Upper lobe of left lung (tissue), 6 donors: ENCODE data around the gene SHANK3. TPM values are rescaled to one million over a fixed set of nuclear protein-coding genes. Genes with fewer than 3 reads are reported as not detected.
A peak's percentile ranks its signal among the peaks of the same experiment; 100 is the strongest.
"Not testable (repeated sequence)": the region's sequence is repeated elsewhere in the genome, so short reads cannot be mapped to it uniquely, and the experiment has no call there.

Experiments
- ATAC-seq, 2 donors: fragments of 200-7000 bp; cut with Tn5 transposase; one replicate each; pipeline ENCODE4 v1.9.1; 2022; ENCODE audit warnings: mild to moderate bottlenecking in 2 of 2, moderate library complexity in 2 of 2; ENCODE audit not compliant: low FRiP score in 2 of 2
- DNase-seq, 2 donors: peaks; one replicate each; pipeline ENCODE4 v3.0.0-alpha.2; 2019 to 2020
- H3K27ac ChIP-seq, 4 donors: fragments of 200-600 bp; sonication (generic); one replicate each; pipeline ENCODE4 v1.5.1; 2016 to 2019
- H3K27me3 ChIP-seq, 4 donors: fragments of 200-600 bp; sonication (generic); one replicate each; pipeline ENCODE4 v1.5.1; 2017 to 2019
- H3K36me3 ChIP-seq, 4 donors: fragments of 200-600 bp; sonication (generic); one replicate each; pipeline ENCODE4 v1.5.1; 2016 to 2019
- H3K4me1 ChIP-seq, 4 donors: fragments of 200-600 bp; sonication (generic); one replicate each; pipeline ENCODE4 v1.5.1; 2018 to 2019
- H3K4me3 ChIP-seq, 4 donors: fragments of 200-600 bp; sonication (generic); one replicate each; pipeline ENCODE4 v1.5.1; 2017 to 2019; ENCODE audit warnings: mild to moderate bottlenecking in 2 of 4, moderate library complexity in 1 of 4
- H3K9me3 ChIP-seq, 4 donors: fragments of 200-600 bp; sonication (generic); one replicate each; pipeline ENCODE4 v1.5.1; 2018 to 2019
- EP300 ChIP-seq, 4 donors: sonication (generic); formaldehyde crosslinking; IDR thresholded peaks; one replicate each; pipeline ENCODE4 v1.5.1; 2017; ENCODE audit warnings: antibody characterized with exemption in 4 of 4, control low read depth in 2 of 4
- POLR2A ChIP-seq, 4 donors: fragments of 450-650 bp; IDR thresholded peaks; one replicate each; pipeline ENCODE4 v1.5.1; 2016 to 2017; ENCODE audit warnings: antibody characterized with exemption in 4 of 4, mild to moderate bottlenecking in 2 of 4
- POLR2AphosphoS5 ChIP-seq, 2 donors: sonication (generic); formaldehyde crosslinking; IDR thresholded peaks; one replicate each; pipeline ENCODE4 v1.5.1; 2017; ENCODE audit warnings: antibody characterized with exemption in 2 of 2
- WGBS, 2 donors: methylation state at CpG; one replicate each; pipeline ENCODE4 v1.1.5; 2017 to 2018; 5-methylcytosine and 5-hydroxymethylcytosine counted together
- total RNA-seq, 6 donors: library from RNA; depleted of rRNA in 4 of 6; stranded (reverse); fragments of >200 nt in 4 of 6; gene quantifications; one replicate each; pipeline versions ENCODE4 v1.1.0 to v1.2.1, GENCODE V29; 2016 to 2021
- TF ChIP-seq, protein P1 (sequence below), 6 experiments: fragments of 450-650 bp in 4 of 6; fragments of 200-600 bp in 2 of 6; sonication (generic) in 2 of 6; IDR thresholded peaks; one replicate each; pipeline ENCODE4 v1.5.1; 2016 to 2019; ENCODE audit warnings: antibody characterized with exemption in 6 of 6
- donor health status: DM: no; HTN: no; CAD: no; lungs with moderate emphysema.
- donor health status: DM: no; HTN: yes; CAD: no; lungs with severe emphysema.

SHANK3 gene
- total RNA-seq, 6 donors from 2014 or later, result 16.6 to 105 (median 51.1) TPM

DNA sequence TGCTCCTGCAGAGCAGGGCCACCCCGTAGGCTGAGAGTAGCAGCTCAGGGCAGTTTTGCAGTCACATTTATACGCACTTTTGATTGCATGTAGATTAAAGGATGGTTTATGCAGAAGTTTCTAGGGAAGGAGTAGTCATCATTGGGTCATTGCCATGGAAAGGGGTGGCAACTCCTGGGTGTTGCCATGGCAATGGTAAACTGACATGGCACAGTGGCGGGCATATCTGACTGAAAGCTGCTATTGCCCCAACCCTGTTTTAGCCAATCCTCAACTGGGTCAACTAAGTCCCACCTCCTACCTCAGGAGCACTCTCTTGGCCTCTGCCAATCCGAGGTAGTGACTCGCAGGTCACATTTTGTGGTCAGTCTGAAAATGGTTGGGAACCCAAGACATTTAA, 42.2 kb upstream of the SHANK3 start:
- ATAC-seq (no peak), DNase-seq (no peak)
- H3K9me3 ChIP-seq, result no peaks in the 10 kb centered on the region
- H3K36me3 ChIP-seq, result peaks cover 0 to 13% (median 3%) of the 10 kb centered on the region in 4 donors
- WGBS, 2 donors, result 86 to 89% methylated on average over 5 of the region's 5 CpGs
- H3K27ac ChIP-seq, result no peak overlapping the region
- H3K4me3 ChIP-seq, result no peak overlapping the region
- peaks cover 8 to 22% (median 17%) of the 10 kb centered on the region in 4 donors for H3K4me1 ChIP-seq
- TF ChIP-seq POLR2A (IDR thresholded peaks at IDR 0.05), result no peak
- no peak for TF ChIP-seq EP300 (IDR thresholded peaks at IDR 0.05)
- no peak for TF ChIP-seq POLR2AphosphoS5 (IDR thresholded peaks at IDR 0.05)
- TF ChIP-seq, protein P1, sequence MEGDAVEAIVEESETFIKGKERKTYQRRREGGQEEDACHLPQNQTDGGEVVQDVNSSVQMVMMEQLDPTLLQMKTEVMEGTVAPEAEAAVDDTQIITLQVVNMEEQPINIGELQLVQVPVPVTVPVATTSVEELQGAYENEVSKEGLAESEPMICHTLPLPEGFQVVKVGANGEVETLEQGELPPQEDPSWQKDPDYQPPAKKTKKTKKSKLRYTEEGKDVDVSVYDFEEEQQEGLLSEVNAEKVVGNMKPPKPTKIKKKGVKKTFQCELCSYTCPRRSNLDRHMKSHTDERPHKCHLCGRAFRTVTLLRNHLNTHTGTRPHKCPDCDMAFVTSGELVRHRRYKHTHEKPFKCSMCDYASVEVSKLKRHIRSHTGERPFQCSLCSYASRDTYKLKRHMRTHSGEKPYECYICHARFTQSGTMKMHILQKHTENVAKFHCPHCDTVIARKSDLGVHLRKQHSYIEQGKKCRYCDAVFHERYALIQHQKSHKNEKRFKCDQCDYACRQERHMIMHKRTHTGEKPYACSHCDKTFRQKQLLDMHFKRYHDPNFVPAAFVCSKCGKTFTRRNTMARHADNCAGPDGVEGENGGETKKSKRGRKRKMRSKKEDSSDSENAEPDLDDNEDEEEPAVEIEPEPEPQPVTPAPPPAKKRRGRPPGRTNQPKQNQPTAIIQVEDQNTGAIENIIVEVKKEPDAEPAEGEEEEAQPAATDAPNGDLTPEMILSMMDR (IDR thresholded peaks at IDR 0.05), result no peak
- H3K27me3 ChIP-seq, result no peaks in the 10 kb centered on the region

DNA sequence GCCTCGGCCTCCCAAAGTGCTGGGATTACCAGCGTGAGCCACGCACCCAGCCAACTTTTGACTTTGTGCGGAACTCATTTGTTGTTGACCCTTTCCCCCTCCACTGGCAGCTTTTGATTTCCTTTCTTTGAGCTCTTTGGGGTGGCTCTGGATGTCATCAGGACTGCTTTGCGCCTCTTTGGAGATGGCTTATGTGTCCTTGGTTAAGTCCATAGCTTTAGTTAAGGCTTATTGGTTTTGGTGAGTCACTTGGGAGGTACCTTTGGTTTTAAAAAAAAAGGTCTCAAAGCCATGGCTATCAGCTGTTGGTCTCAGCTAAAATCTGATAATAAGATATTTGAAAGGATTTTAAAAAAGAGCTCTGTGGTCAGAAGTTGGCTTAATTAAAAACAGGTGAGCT, 39.5 kb upstream of the SHANK3 start:
- TF ChIP-seq POLR2A (IDR thresholded peaks at IDR 0.05) (no peak), EP300 (IDR thresholded peaks at IDR 0.05) (no peak), POLR2AphosphoS5 (IDR thresholded peaks at IDR 0.05) (no peak)
- TF ChIP-seq, protein P1 (IDR thresholded peaks at IDR 0.05), result no peak
- Histone ChIP-seq H3K36me3 (no peaks in the 10 kb centered on the region), H3K4me3 (no peak overlapping the region), H3K9me3 (no peaks in the 10 kb centered on the region), H3K27me3 (no peaks in the 10 kb centered on the region), H3K4me1 (peaks cover 0 to 8% (median 6%) of the 10 kb centered on the region in 4 donors), H3K27ac (no peak overlapping the region)
- 81 to 92% methylated on average over 5 of the region's 5 CpGs for WGBS, 2 donors
- ATAC-seq (no peak), DNase-seq (no peak)

DNA sequence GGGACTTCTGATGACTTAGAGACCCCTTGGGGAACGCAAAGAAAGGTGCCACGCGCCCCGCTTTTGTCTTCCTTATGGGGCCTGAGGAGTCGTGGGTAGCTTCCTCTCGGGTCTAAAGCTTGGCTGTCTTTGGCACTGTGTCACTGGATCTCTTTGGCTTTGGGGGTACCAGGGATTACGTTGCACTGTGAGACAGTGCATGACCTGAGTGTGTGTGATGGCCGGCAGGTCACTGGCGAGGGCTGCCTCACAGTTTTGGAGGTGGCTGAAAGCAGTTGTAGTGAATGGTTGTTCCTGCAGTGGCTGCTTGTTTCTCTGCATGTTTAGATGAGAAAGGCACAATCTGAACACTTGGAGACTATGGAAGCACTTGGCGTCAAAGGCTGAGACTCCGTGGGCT, 38.9 kb upstream of the SHANK3 start:
- peaks cover 0 to 3% (median 3%) of the 10 kb centered on the region in 4 donors for H3K4me1 ChIP-seq
- no peak overlapping the region for H3K4me3 ChIP-seq
- H3K9me3 ChIP-seq, result no peaks in the 10 kb centered on the region
- WGBS, 2 donors, result 93 to 100% methylated on average over 4 to 11 of the region's 11 CpGs
- no peak overlapping the region for H3K27ac ChIP-seq
- DNase-seq (no peak), ATAC-seq (no peak)
- no peaks in the 10 kb centered on the region for H3K36me3 ChIP-seq
- TF ChIP-seq EP300 (IDR thresholded peaks at IDR 0.05) (no peak), POLR2A (IDR thresholded peaks at IDR 0.05) (no peak), POLR2AphosphoS5 (IDR thresholded peaks at IDR 0.05) (no peak)
- TF ChIP-seq, protein P1 (IDR thresholded peaks at IDR 0.05), result no peak
- H3K27me3 ChIP-seq, result no peaks in the 10 kb centered on the region

DNA sequence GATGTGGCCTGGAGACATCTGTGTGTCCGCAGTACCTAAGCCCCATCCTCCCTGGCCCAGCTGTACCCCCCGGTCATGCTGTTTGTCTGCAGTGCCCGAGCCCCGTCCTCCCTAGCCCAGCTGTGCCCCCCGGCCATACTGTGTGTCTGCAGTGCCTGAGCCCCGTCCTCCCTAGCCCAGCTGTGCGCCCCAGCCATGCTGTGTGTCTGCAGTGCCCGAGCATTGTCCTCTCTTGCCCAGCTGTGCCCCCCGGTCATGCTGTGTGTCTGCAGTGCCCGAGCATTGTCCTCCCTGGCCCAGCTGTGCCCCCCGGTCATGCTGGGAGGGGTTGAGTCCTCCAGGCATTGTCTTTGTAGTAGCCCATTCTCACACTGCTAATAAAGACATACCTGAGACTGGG, 37.0 kb upstream of the SHANK3 start:
- Histone ChIP-seq H3K27ac (no peak overlapping the region), H3K36me3 (no peaks in the 10 kb centered on the region), H3K4me1 (peaks cover 0 to 4% (median 0%) of the 10 kb centered on the region in 4 donors), H3K4me3 (no peak overlapping the region), H3K27me3 (no peaks in the 10 kb centered on the region), H3K9me3 (no peaks in the 10 kb centered on the region)
- WGBS, 2 donors, result 95% methylated on average over 10 to 11 of the region's 11 CpGs
- DNase-seq (peak in 1 of 2 donors; percentile 45), ATAC-seq (no peak)
- TF ChIP-seq POLR2A (IDR thresholded peaks at IDR 0.05) (no peak), POLR2AphosphoS5 (IDR thresholded peaks at IDR 0.05) (no peak), EP300 (IDR thresholded peaks at IDR 0.05) (no peak)
- TF ChIP-seq, protein P1 (IDR thresholded peaks at IDR 0.05), result no peak

DNA sequence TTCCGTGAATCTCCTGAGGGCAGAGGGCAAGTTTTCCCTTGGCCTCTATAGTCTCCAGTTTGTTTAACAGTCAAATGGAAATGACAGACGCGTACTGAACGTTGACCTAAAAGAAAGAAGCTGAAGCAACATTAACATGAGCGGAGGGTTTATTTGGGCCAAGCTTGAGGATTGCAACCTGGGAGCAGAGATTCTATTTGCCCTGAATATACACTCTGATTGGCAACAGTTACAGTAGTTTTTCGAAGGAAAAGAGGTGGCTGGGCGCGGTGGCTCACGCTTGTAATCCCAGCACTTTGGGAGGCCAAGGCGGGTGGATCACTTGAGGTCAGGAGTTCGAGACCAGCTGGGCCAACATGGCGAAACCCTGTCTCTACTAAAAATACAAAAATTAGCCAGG, 32.3 kb upstream of the SHANK3 start:
- H3K4me1 ChIP-seq, result peaks cover 15 to 17% (median 16%) of the 10 kb centered on the region in 4 donors
- WGBS, 2 donors, result 94 to 95% methylated on average over 12 of the region's 12 CpGs
- H3K36me3 ChIP-seq, DNase-seq, H3K9me3 ChIP-seq, H3K4me3 ChIP-seq, ATAC-seq, H3K27me3 ChIP-seq: not testable (repeated sequence)
- H3K27ac ChIP-seq, result peak overlapping the region in 2 of 4 donors; percentile 37 to 77
